Putamen (tissue), 1 donor: ENCODE data around the gene DNAI2.

ENCODE experiments used
- DNase-seq: peaks from one replicate; pipeline ENCODE4 v3.0.0-alpha.2; 2016; ENCODE audit warnings: low spot score

DNAI2 gene

DNA sequence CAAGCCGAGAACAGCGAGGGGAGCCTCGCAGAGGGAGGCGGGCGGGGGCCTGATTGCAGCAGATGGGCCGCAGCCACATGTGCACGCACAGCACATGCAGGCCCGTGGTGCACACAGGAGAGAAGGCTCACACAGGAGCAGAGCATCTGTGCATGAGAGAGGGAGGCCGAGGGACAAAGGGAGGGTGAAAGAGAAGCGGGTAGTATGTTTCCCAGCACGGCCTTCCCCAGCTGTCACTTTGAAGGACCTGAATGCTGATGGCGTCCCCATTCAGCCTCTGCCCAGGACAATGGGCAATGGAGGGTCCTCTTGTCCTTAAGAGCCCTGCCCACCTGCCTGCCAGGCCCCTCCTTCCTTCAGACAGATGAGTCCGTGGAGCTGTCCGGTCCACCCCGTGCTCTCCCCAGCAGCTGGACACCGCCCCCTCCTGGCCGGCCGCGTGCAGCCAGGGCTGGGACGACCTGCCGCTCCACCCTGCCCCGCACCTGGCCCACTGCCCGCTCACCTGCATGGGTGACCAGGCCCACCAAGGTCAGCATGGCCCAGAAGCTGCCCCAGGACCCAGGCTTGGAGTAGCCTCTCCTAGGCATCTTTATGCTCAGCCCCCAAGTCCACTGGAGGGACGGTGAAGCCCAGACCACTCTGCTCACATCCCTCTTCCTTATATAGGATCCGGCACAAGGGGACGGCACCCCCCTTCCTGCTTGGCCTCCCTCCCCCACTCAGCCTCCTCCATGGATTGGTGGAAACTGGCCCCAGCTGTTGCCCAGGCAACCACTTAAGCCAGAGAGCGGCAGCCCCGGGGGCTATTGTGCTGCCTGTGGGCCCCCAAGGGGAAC, 87.4 kb downstream of the DNAI2 start, which contains the start of gene BTBD17:
TSS of gene BTBD17 (minus strand) at position 639 of the 839 bp plus-strand sequence. CDS start at position 590, 49 bp downstream.
- DNase-seq: peak; percentile 65

DNA sequence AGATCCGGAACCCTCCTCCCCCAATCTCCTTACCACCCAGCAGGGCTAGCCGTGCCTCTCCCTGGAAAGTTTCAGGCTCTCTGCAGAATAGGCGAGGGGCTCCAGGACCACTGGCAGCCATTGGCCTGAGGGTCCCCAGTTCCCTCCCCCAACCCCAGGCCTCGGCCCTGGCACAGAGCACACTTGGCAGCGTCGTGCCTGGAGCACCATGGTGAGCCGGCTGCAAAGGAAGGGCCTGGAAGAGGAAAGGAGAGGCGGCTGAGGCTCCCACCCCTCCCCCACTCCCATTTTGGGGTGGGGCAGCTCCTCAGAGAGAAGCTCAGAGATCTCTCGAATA, 88.0 kb downstream of the DNAI2 start:
- DNase-seq: no peak

DNA sequence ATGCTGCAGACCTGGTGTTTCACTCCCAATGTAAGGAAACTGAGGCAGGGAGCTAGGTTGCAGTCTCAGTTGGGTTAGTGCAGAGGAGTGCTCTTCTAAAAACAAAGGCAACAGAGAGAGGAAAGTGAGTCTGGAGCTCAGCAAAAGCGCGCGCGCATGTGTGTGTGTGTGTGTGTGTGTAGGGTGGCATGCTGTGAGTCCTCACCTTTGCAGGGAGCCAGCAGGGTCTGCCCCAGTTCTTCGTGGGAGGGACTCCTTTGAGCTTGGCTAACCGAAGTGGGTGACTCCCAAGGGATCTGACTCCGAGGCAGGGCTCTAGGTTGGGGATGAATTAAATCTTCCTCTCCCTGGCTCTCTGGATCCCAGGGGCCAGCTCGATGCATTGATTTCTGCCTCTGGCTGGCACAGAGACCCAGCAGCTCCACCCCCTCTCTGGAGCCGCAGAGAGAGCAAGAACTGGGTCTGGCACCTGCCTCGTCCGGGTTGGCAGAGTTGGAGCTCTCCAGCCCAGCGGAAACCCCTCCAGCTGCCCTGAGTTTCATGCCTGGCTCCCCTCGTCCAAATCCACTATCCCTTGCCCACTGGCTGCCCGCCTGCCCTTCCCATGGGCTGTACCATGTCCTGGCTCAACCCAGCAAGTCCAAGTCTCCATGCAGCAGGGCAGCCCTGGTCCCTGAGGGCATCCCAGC, 88.9 kb downstream of the DNAI2 start:
- peak; percentile 27 for DNase-seq
